Keratinocyte (primary cell): ENCODE data around the gene COX7B2. TPM values are rescaled to one million over a fixed set of nuclear protein-coding genes. Genes with fewer than 3 reads are reported as not detected.

ENCODE experiments used
- DNase-seq: peaks from one replicate; pipeline ENCODE4 v3.0.0-alpha.2; 2011; ENCODE audit warnings: low read depth, missing footprints, low spot score
- FAIRE-seq: peaks from 2 replicates; lab custom pipeline; 2011; peaks lifted over from hg19 to GRCh38; lab: Jason Lieb, UNC
- H2AFZ ChIP-seq: 2 replicates; pipeline ENCODE4 v1.6.0; 2012; ENCODE audit warnings: low read length, control low read depth, inconsistent platforms; ENCODE audit not compliant: control insufficient read depth
- H3K27ac ChIP-seq: 2 replicates; pipeline ENCODE4 v1.5.1; 2011; ENCODE audit warnings: low read length; ENCODE audit not compliant: control insufficient read depth, insufficient read depth
- H3K27me3 ChIP-seq: 3 replicates; pipeline ENCODE4 v1.6.0; 2011; ENCODE audit warnings: low read length; ENCODE audit not compliant: control insufficient read depth, insufficient read depth; ENCODE audit errors: extremely low read depth
- H3K36me3 ChIP-seq, 2 experiments: 2 replicates in 1 of 2; 3 replicates in 1 of 2; pipeline ENCODE4 v1.5.1; 2011; ENCODE audit warnings: low read length in 2 of 2, mild to moderate bottlenecking in 1 of 2; ENCODE audit not compliant: control insufficient read depth in 2 of 2, insufficient read depth in 2 of 2; ENCODE audit errors: extremely low read depth in 1 of 2
- H3K4me1 ChIP-seq: 3 replicates; pipeline ENCODE4 v1.5.1; 2011; ENCODE audit warnings: low read length; ENCODE audit not compliant: control insufficient read depth, insufficient read depth; ENCODE audit errors: extremely low read depth
- H3K4me2 ChIP-seq: 3 replicates; pipeline ENCODE4 v1.6.0; 2011; ENCODE audit warnings: low read depth, low read length; ENCODE audit not compliant: control insufficient read depth, insufficient read depth; ENCODE audit errors: extremely low read depth
- H3K4me3 ChIP-seq, 3 experiments: fragments of 200-600 bp in 1 of 3; sonication (generic) in 1 of 3; 2 replicates in 2 of 3; 3 replicates in 1 of 3; pipeline ENCODE4 v1.5.1; 2011 to 2016; ENCODE audit warnings: low read length in 3 of 3, mild to moderate bottlenecking in 3 of 3, control low read depth in 2 of 3, inconsistent platforms in 1 of 3, low read depth in 1 of 3, mixed read lengths in 1 of 3, mixed run types in 1 of 3, moderate library complexity in 1 of 3; ENCODE audit not compliant: control insufficient read depth in 2 of 3, insufficient read depth in 2 of 3; ENCODE audit errors: extremely low read depth in 1 of 3
- H3K79me2 ChIP-seq: 2 replicates; pipeline ENCODE4 v1.6.0; 2012; ENCODE audit warnings: low read length; ENCODE audit not compliant: control insufficient read depth, insufficient read depth
- H3K9ac ChIP-seq: 3 replicates; pipeline ENCODE4 v1.6.0; 2011; ENCODE audit warnings: low read length; ENCODE audit not compliant: control insufficient read depth, insufficient read depth; ENCODE audit errors: extremely low read depth
- H3K9me1 ChIP-seq: 3 replicates; pipeline ENCODE4 v1.6.0; 2011; ENCODE audit warnings: low read length; ENCODE audit not compliant: control insufficient read depth, insufficient read depth; ENCODE audit errors: extremely low read depth
- H3K9me3 ChIP-seq: 2 replicates; pipeline ENCODE4 v1.5.1; 2012; ENCODE audit warnings: low read depth, low read length; ENCODE audit not compliant: control insufficient read depth
- H4K20me1 ChIP-seq: 3 replicates; pipeline ENCODE4 v1.6.0; 2011; ENCODE audit warnings: low read length; ENCODE audit not compliant: control insufficient read depth, insufficient read depth; ENCODE audit errors: extremely low read depth
- EZH2 ChIP-seq: IDR thresholded peaks from one replicate; pipeline ENCODE4 v1.6.1; 2012; ENCODE audit warnings: inconsistent platforms, mild to moderate bottlenecking, low read length, moderate library complexity
- dilution Hi-C: fragments of 300-500 bp; cut with MboI; formaldehyde crosslinking; loops from one replicate; pipeline ENCODE4 v1.7.0; 2020; ENCODE audit warnings: low sequenced_read_pairs; ENCODE audit not compliant: extremely low pct_ligation_motif_present
- polyA plus RNA-seq, 5 experiments: library from polyadenylated mRNA; depleted of rRNA in 3 of 5; stranded (reverse) in 3 of 5; stranded (forward) in 1 of 5; unstranded in 1 of 5; fragments of >200 nt; gene quantifications; 1 replicate in 1 of 5; 2 replicates in 3 of 5; 3 replicates in 1 of 5; pipeline versions ENCODE4 v1.2.1 to v1.2.3, GENCODE V29; 2011 to 2012; ENCODE audit warnings: missing spikeins in 2 of 5, low read depth in 1 of 5, low replicate concordance in 1 of 5
- TF ChIP-seq, protein P1 (sequence below), 3 experiments: IDR thresholded peaks in 1 of 3; conservative IDR thresholded peaks in 1 of 3; optimal IDR thresholded peaks in 1 of 3; 2 replicates in 2 of 3; 3 replicates in 1 of 3; pipeline versions ENCODE3 to v1.5.1; 2011; ENCODE audit warnings: low read length in 3 of 3, mild to moderate bottlenecking in 3 of 3, moderate library complexity in 2 of 3, control low read depth in 1 of 3, inconsistent platforms in 1 of 3; ENCODE audit not compliant: insufficient read depth in 2 of 3; ENCODE audit errors: extremely low read depth in 1 of 3

COX7B2 gene
- polyA plus RNA-seq, 1 donor (not counting 4 experiments of a cell fraction or from before 2014, with no cell fraction given), result not detected

- Histone ChIP-seq H3K27me3 (no peaks in the 10 kb centered on the region), H3K4me2 (no peak overlapping the region), H3K4me1 (no peaks in the 10 kb centered on the region), H3K9me1 (no peaks in the 10 kb centered on the region), H2AFZ (no peak overlapping the region), H3K27ac (no peak overlapping the region), H4K20me1 (no peaks in the 10 kb centered on the region), H3K9me3 (no peaks in the 10 kb centered on the region), H3K36me3 (no peaks in the 10 kb centered on the region), H3K79me2 (no peaks in the 10 kb centered on the region), H3K4me3 (no peak overlapping the region), H3K9ac (no peak overlapping the region)
- no peak for DNase-seq
- TF ChIP-seq EZH2, result no peak
- TF ChIP-seq, protein P1, sequence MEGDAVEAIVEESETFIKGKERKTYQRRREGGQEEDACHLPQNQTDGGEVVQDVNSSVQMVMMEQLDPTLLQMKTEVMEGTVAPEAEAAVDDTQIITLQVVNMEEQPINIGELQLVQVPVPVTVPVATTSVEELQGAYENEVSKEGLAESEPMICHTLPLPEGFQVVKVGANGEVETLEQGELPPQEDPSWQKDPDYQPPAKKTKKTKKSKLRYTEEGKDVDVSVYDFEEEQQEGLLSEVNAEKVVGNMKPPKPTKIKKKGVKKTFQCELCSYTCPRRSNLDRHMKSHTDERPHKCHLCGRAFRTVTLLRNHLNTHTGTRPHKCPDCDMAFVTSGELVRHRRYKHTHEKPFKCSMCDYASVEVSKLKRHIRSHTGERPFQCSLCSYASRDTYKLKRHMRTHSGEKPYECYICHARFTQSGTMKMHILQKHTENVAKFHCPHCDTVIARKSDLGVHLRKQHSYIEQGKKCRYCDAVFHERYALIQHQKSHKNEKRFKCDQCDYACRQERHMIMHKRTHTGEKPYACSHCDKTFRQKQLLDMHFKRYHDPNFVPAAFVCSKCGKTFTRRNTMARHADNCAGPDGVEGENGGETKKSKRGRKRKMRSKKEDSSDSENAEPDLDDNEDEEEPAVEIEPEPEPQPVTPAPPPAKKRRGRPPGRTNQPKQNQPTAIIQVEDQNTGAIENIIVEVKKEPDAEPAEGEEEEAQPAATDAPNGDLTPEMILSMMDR (optimal IDR thresholded peaks at IDR 0.05 in 1 of 3, IDR thresholded peaks at IDR 0.05 in 1 of 3, conservative IDR thresholded peaks at IDR 0.05 in 1 of 3; ENCODE audit: extremely low read depth in 1 of 3, insufficient read depth in 2 of 3, low read length in 3 of 3), result no peak
- FAIRE-seq, result no peak
- dilution Hi-C loops, result no loop called here
Measured at GRCh38 chr4:46955601-46956000, 46.6 kb upstream of the COX7B2 start.

DNA sequence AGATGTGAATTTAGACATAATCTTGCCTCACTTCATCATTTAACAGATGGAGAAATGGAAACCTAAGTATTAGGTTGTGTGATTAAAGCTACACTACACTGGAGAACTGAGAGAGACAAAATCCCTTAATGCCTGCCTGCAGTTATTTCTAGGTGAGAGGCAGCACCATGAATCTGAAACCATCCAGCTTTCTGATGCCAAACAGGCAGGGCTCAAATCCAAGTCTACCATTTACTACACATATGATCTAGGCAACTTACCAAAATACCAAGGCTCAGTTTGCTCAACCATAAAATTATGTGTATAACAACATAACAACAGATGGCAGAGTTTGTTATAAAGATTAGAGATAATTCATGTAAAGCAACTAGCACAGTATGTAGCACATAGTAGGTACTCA is 45.6 kb upstream of the COX7B2 start:
- no peaks in the 10 kb centered on the region for H3K9me1 ChIP-seq
- no peaks in the 10 kb centered on the region for H3K9me3 ChIP-seq
- no peak overlapping the region for H3K27ac ChIP-seq
- H3K4me3 ChIP-seq, result no peak overlapping the region
- FAIRE-seq (no peak), DNase-seq (no peak)
- H3K4me2 ChIP-seq, result no peak overlapping the region
- H3K36me3 ChIP-seq, result no peaks in the 10 kb centered on the region
- H3K4me1 ChIP-seq, result no peaks in the 10 kb centered on the region
- H4K20me1 ChIP-seq, result no peaks in the 10 kb centered on the region
- H2AFZ ChIP-seq, result no peak overlapping the region
- H3K9ac ChIP-seq, result no peak overlapping the region
- no peaks in the 10 kb centered on the region for H3K79me2 ChIP-seq
- dilution Hi-C loops, result no loop called here
- H3K27me3 ChIP-seq, result no peaks in the 10 kb centered on the region
- no peak for TF ChIP-seq EZH2
- TF ChIP-seq, protein P1 (optimal IDR thresholded peaks at IDR 0.05 in 1 of 3, IDR thresholded peaks at IDR 0.05 in 1 of 3, conservative IDR thresholded peaks at IDR 0.05 in 1 of 3; ENCODE audit: extremely low read depth in 1 of 3, insufficient read depth in 2 of 3, low read length in 3 of 3), result no peak
